ENCODE results near the gene CDK17. TPM values are rescaled to one million over a fixed set of nuclear protein-coding genes. Genes with fewer than 3 reads are reported as not detected.
"Not testable (repeated sequence)": the region's sequence is repeated elsewhere in the genome, so short reads cannot be mapped to it uniquely, and the experiment has no call there.

The CDK17 gene
- total RNA-seq, 4 donors from 2014 or later, result 32.4 to 64.7 (median 49.0) TPM

GRCh38 chr12:96321941-96322340, 78.3 kb downstream of the CDK17 start:
- no peak for DNase-seq
- no peaks in the 10 kb centered on the region for H3K27me3 ChIP-seq
- H3K4me1 ChIP-seq, result peaks cover 0 to 6% of the 10 kb centered on the region in 2 donors
- H3K4me3 ChIP-seq (replicated peaks in 1 of 3), result no peak overlapping the region
- intact Hi-C loops (cut with DNase I), result no loop called here
- TF ChIP-seq, protein P1, sequence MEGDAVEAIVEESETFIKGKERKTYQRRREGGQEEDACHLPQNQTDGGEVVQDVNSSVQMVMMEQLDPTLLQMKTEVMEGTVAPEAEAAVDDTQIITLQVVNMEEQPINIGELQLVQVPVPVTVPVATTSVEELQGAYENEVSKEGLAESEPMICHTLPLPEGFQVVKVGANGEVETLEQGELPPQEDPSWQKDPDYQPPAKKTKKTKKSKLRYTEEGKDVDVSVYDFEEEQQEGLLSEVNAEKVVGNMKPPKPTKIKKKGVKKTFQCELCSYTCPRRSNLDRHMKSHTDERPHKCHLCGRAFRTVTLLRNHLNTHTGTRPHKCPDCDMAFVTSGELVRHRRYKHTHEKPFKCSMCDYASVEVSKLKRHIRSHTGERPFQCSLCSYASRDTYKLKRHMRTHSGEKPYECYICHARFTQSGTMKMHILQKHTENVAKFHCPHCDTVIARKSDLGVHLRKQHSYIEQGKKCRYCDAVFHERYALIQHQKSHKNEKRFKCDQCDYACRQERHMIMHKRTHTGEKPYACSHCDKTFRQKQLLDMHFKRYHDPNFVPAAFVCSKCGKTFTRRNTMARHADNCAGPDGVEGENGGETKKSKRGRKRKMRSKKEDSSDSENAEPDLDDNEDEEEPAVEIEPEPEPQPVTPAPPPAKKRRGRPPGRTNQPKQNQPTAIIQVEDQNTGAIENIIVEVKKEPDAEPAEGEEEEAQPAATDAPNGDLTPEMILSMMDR (IDR thresholded peaks at IDR 0.05), result no peak
- H3K9me3 ChIP-seq, result no peaks in the 10 kb centered on the region
- no peaks in the 10 kb centered on the region for H3K36me3 ChIP-seq
- 94% methylated on average over 6 of the region's 6 CpGs for WGBS, 2 donors
- no peak overlapping the region for H3K27ac ChIP-seq

- H3K4me1 ChIP-seq; H3K9me3 ChIP-seq; H3K4me3 ChIP-seq (replicated peaks in 1 of 3); DNase-seq; intact Hi-C loops (cut with DNase I); H3K36me3 ChIP-seq; H3K27ac ChIP-seq; H3K27me3 ChIP-seq: not testable (repeated sequence)
- 95 to 96% methylated on average over 2 of the region's 2 CpGs for WGBS, 2 donors
Observed at GRCh38 chr12:96317801-96318200, 82.4 kb downstream of the CDK17 start.

- WGBS, 2 donors, result 73 to 84% methylated on average over 25 of the region's 33 CpGs
- H3K4me1 ChIP-seq; H3K4me3 ChIP-seq (replicated peaks in 1 of 3); DNase-seq; H3K36me3 ChIP-seq; H3K27ac ChIP-seq; H3K9me3 ChIP-seq; intact Hi-C loops (cut with DNase I); H3K27me3 ChIP-seq: not testable (repeated sequence)
Observed at GRCh38 chr12:96315741-96316481, 84.3 kb downstream of the CDK17 start.

- Histone ChIP-seq H3K27ac (no peak overlapping the region), H3K9me3 (no peaks in the 10 kb centered on the region), H3K36me3 (peaks cover 0 to 2% of the 10 kb centered on the region in 2 donors), H3K4me1 (no peaks in the 10 kb centered on the region), H3K27me3 (no peaks in the 10 kb centered on the region), H3K4me3 (replicated peaks in 1 of 3) (no peak overlapping the region)
- 79 to 88% methylated on average over 2 of the region's 2 CpGs for WGBS, 2 donors
- no peak for TF ChIP-seq POLR2A (IDR thresholded peaks at IDR 0.05)
- TF ChIP-seq, protein P1 (IDR thresholded peaks at IDR 0.05), result no peak
- intact Hi-C loops (cut with DNase I), result no loop called here
- no peak for DNase-seq
Observed at GRCh38 chr12:96314723-96315122, 85.5 kb downstream of the CDK17 start.

GRCh38 chr12:96313606-96314005, 86.6 kb downstream of the CDK17 start:
- intact Hi-C loops (cut with DNase I), result no loop called here
- no peak overlapping the region for H3K4me3 ChIP-seq (replicated peaks in 1 of 3)
- TF ChIP-seq, protein P1 (IDR thresholded peaks at IDR 0.05), result no peak
- H3K27ac ChIP-seq, result no peak overlapping the region
- peaks cover 0 to 2% of the 10 kb centered on the region in 2 donors for H3K36me3 ChIP-seq
- no peak for DNase-seq
- no peaks in the 10 kb centered on the region for H3K4me1 ChIP-seq
- H3K27me3 ChIP-seq, result no peaks in the 10 kb centered on the region
- no peaks in the 10 kb centered on the region for H3K9me3 ChIP-seq

GRCh38 chr12:96311191-96311590, 89.0 kb downstream of the CDK17 start:
- Histone ChIP-seq H3K4me3 (replicated peaks in 1 of 3) (no peak overlapping the region), H3K27me3 (no peaks in the 10 kb centered on the region), H3K27ac (no peak overlapping the region), H3K9me3 (no peaks in the 10 kb centered on the region), H3K36me3 (peaks cover 0 to 2% of the 10 kb centered on the region in 2 donors), H3K4me1 (no peaks in the 10 kb centered on the region)
- WGBS, 2 donors, result 98 to 99% methylated on average over 1 of the region's 1 CpG
- intact Hi-C loops (cut with DNase I), result no loop called here
- DNase-seq, result no peak
- TF ChIP-seq, protein P1 (IDR thresholded peaks at IDR 0.05), result no peak
- no peak for TF ChIP-seq POLR2A (IDR thresholded peaks at IDR 0.05)

Data from thyroid gland (tissue), 4 donors.